Keratinocyte (primary cell): ENCODE measurements around the gene SLC12A5. TPM values are rescaled to one million over a fixed set of nuclear protein-coding genes. Genes with fewer than 3 reads are reported as not detected.

ENCODE experiments used
- DNase-seq: peaks from one replicate; pipeline ENCODE4 v3.0.0-alpha.2; 2011; ENCODE audit warnings: low read depth, missing footprints, low spot score
- FAIRE-seq: peaks from 2 replicates; lab custom pipeline; 2011; peaks lifted over from hg19 to GRCh38; lab: Jason Lieb, UNC
- H2AFZ ChIP-seq: 2 replicates; pipeline ENCODE4 v1.6.0; 2012; ENCODE audit warnings: low read length, control low read depth, inconsistent platforms; ENCODE audit not compliant: control insufficient read depth
- H3K27ac ChIP-seq: 2 replicates; pipeline ENCODE4 v1.5.1; 2011; ENCODE audit warnings: low read length; ENCODE audit not compliant: control insufficient read depth, insufficient read depth
- H3K27me3 ChIP-seq: 3 replicates; pipeline ENCODE4 v1.6.0; 2011; ENCODE audit warnings: low read length; ENCODE audit not compliant: control insufficient read depth, insufficient read depth; ENCODE audit errors: extremely low read depth
- H3K36me3 ChIP-seq, 2 experiments: 2 replicates in 1 of 2; 3 replicates in 1 of 2; pipeline ENCODE4 v1.5.1; 2011; ENCODE audit warnings: low read length in 2 of 2, mild to moderate bottlenecking in 1 of 2; ENCODE audit not compliant: control insufficient read depth in 2 of 2, insufficient read depth in 2 of 2; ENCODE audit errors: extremely low read depth in 1 of 2
- H3K4me1 ChIP-seq: 3 replicates; pipeline ENCODE4 v1.5.1; 2011; ENCODE audit warnings: low read length; ENCODE audit not compliant: control insufficient read depth, insufficient read depth; ENCODE audit errors: extremely low read depth
- H3K4me2 ChIP-seq: 3 replicates; pipeline ENCODE4 v1.6.0; 2011; ENCODE audit warnings: low read depth, low read length; ENCODE audit not compliant: control insufficient read depth, insufficient read depth; ENCODE audit errors: extremely low read depth
- H3K4me3 ChIP-seq, 3 experiments: fragments of 200-600 bp in 1 of 3; sonication (generic) in 1 of 3; 2 replicates in 2 of 3; 3 replicates in 1 of 3; pipeline ENCODE4 v1.5.1; 2011 to 2016; ENCODE audit warnings: low read length in 3 of 3, mild to moderate bottlenecking in 3 of 3, control low read depth in 2 of 3, inconsistent platforms in 1 of 3, low read depth in 1 of 3, mixed read lengths in 1 of 3, mixed run types in 1 of 3, moderate library complexity in 1 of 3; ENCODE audit not compliant: control insufficient read depth in 2 of 3, insufficient read depth in 2 of 3; ENCODE audit errors: extremely low read depth in 1 of 3
- H3K79me2 ChIP-seq: 2 replicates; pipeline ENCODE4 v1.6.0; 2012; ENCODE audit warnings: low read length; ENCODE audit not compliant: control insufficient read depth, insufficient read depth
- H3K9ac ChIP-seq: 3 replicates; pipeline ENCODE4 v1.6.0; 2011; ENCODE audit warnings: low read length; ENCODE audit not compliant: control insufficient read depth, insufficient read depth; ENCODE audit errors: extremely low read depth
- H3K9me1 ChIP-seq: 3 replicates; pipeline ENCODE4 v1.6.0; 2011; ENCODE audit warnings: low read length; ENCODE audit not compliant: control insufficient read depth, insufficient read depth; ENCODE audit errors: extremely low read depth
- H3K9me3 ChIP-seq: 2 replicates; pipeline ENCODE4 v1.5.1; 2012; ENCODE audit warnings: low read depth, low read length; ENCODE audit not compliant: control insufficient read depth
- H4K20me1 ChIP-seq: 3 replicates; pipeline ENCODE4 v1.6.0; 2011; ENCODE audit warnings: low read length; ENCODE audit not compliant: control insufficient read depth, insufficient read depth; ENCODE audit errors: extremely low read depth
- EZH2 ChIP-seq: IDR thresholded peaks from one replicate; pipeline ENCODE4 v1.6.1; 2012; ENCODE audit warnings: inconsistent platforms, mild to moderate bottlenecking, low read length, moderate library complexity
- dilution Hi-C: fragments of 300-500 bp; cut with MboI; formaldehyde crosslinking; loops from one replicate; pipeline ENCODE4 v1.7.0; 2020; ENCODE audit warnings: low sequenced_read_pairs; ENCODE audit not compliant: extremely low pct_ligation_motif_present
- polyA minus RNA-seq, 3 experiments: library from RNA; depleted of rRNA, polyadenylated mRNA; stranded (reverse); fragments of >200 nt; gene quantifications; 1 replicate in 1 of 3; 2 replicates in 1 of 3; 3 replicates in 1 of 3; pipeline ENCODE4 v1.2.3, GENCODE V29; 2011
- polyA plus RNA-seq, 5 experiments: library from polyadenylated mRNA; depleted of rRNA in 3 of 5; stranded (reverse) in 3 of 5; stranded (forward) in 1 of 5; unstranded in 1 of 5; fragments of >200 nt; gene quantifications; 1 replicate in 1 of 5; 2 replicates in 3 of 5; 3 replicates in 1 of 5; pipeline versions ENCODE4 v1.2.1 to v1.2.3, GENCODE V29; 2011 to 2012; ENCODE audit warnings: missing spikeins in 2 of 5, low read depth in 1 of 5, low replicate concordance in 1 of 5
- TF ChIP-seq, protein P1 (sequence below), 3 experiments: IDR thresholded peaks in 1 of 3; conservative IDR thresholded peaks in 1 of 3; optimal IDR thresholded peaks in 1 of 3; 2 replicates in 2 of 3; 3 replicates in 1 of 3; pipeline versions ENCODE3 to v1.5.1; 2011; ENCODE audit warnings: low read length in 3 of 3, mild to moderate bottlenecking in 3 of 3, moderate library complexity in 2 of 3, control low read depth in 1 of 3, inconsistent platforms in 1 of 3; ENCODE audit not compliant: insufficient read depth in 2 of 3; ENCODE audit errors: extremely low read depth in 1 of 3

SLC12A5 gene
- polyA plus RNA-seq: 0.42 to 1.0 TPM in 2 of 3 replicates, not detected in the other
- not detected for polyA plus RNA-seq (2011; ENCODE audit: low read depth)
- 1.2 and 1.7 TPM in 2 replicates for polyA plus RNA-seq (2011; cell fraction: cytosol; rRNA removed)
- 0.27 and 0.84 TPM in 2 replicates for polyA plus RNA-seq (2011; cell fraction: nucleus; rRNA removed)
- 2.0 TPM in 1 of 2 replicates, not detected in the other for polyA plus RNA-seq (2012; ENCODE audit: low replicate concordance)
- polyA minus RNA-seq: 0.29 TPM in 1 of 3 replicates, not detected in the others
- polyA minus RNA-seq (2011; cell fraction: cytosol; rRNA and poly(A)+ RNA removed): not detected
- 0.93 TPM in 1 of 2 replicates, not detected in the other for polyA minus RNA-seq (2011; cell fraction: nucleus; rRNA and poly(A)+ RNA removed)

DNA sequence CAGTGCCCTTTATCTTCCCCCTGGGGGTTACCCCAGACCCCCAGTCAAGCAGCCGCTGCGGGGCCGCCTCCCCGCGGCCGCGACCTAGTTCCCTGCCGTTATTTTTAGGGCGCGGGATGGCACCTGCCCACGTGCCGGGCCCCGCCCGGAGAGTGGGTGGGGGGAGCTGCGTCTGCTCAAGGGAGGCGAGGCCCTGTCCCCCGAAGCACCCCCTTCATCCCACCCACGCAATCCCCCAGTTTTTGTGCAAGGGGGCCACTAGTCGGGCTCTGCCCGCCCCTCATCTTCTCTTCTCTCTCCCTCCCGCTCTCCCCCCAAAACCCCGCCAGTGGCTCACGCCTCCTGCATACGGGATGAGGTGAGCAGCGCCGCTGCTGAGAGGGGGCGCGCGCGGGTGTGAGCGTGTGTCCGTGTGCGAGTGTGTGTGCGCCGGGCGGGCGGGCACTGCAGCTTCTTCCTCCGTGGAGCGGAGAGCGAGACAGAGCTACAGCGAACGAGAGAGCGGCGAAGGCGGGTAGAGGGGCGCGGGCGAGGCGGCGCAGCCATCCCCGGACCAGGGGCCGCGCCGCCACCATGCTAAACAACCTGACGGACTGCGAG is at the start of gene SLC12A5:
SLC12A5 (plus strand) TSS at position 444 of the 600 bp plus-strand sequence; CDS start at position 574, 130 bp downstream.
- Histone ChIP-seq H3K9me3 (no peaks in the 10 kb centered on the region), H3K9me1 (no peaks in the 10 kb centered on the region), H3K4me2 (no peak within 1 kb of the TSS), H4K20me1 (no peaks in the 10 kb centered on the region), H3K4me3 (no peak within 1 kb of the TSS), H3K36me3 (no peaks in the 10 kb centered on the region), H3K27ac (no peak within 1 kb of the TSS), H2AFZ (no peak within 1 kb of the TSS), H3K9ac (no peak within 1 kb of the TSS), H3K27me3 (peaks cover 77% of the 10 kb centered on the region), H3K4me1 (no peaks in the 10 kb centered on the region), H3K79me2 (no peaks in the 10 kb centered on the region)
- TF ChIP-seq, protein P1, sequence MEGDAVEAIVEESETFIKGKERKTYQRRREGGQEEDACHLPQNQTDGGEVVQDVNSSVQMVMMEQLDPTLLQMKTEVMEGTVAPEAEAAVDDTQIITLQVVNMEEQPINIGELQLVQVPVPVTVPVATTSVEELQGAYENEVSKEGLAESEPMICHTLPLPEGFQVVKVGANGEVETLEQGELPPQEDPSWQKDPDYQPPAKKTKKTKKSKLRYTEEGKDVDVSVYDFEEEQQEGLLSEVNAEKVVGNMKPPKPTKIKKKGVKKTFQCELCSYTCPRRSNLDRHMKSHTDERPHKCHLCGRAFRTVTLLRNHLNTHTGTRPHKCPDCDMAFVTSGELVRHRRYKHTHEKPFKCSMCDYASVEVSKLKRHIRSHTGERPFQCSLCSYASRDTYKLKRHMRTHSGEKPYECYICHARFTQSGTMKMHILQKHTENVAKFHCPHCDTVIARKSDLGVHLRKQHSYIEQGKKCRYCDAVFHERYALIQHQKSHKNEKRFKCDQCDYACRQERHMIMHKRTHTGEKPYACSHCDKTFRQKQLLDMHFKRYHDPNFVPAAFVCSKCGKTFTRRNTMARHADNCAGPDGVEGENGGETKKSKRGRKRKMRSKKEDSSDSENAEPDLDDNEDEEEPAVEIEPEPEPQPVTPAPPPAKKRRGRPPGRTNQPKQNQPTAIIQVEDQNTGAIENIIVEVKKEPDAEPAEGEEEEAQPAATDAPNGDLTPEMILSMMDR (optimal IDR thresholded peaks at IDR 0.05 in 1 of 3, IDR thresholded peaks at IDR 0.05 in 1 of 3, conservative IDR thresholded peaks at IDR 0.05 in 1 of 3; ENCODE audit: extremely low read depth in 1 of 3, insufficient read depth in 2 of 3, low read length in 3 of 3): no peak
- no peak for TF ChIP-seq EZH2
- no peak for FAIRE-seq
- dilution Hi-C loops: no loop called here
- no peak for DNase-seq

GRCh38 chr20:45981261-45981660 is 47.8 kb upstream of the SLC12A5 start:
- dilution Hi-C loops: no loop called here
- FAIRE-seq (no peak), DNase-seq (no peak)
- TF ChIP-seq, protein P1 (optimal IDR thresholded peaks at IDR 0.05 in 1 of 3, IDR thresholded peaks at IDR 0.05 in 1 of 3, conservative IDR thresholded peaks at IDR 0.05 in 1 of 3; ENCODE audit: extremely low read depth in 1 of 3, insufficient read depth in 2 of 3, low read length in 3 of 3): no peak
- no peak for TF ChIP-seq EZH2
- Histone ChIP-seq H4K20me1 (no peaks in the 10 kb centered on the region), H3K9me1 (no peaks in the 10 kb centered on the region), H3K79me2 (no peaks in the 10 kb centered on the region), H3K4me3 (no peak overlapping the region), H3K4me2 (no peak overlapping the region), H3K27ac (no peak overlapping the region), H3K9ac (no peak overlapping the region), H3K36me3 (no peaks in the 10 kb centered on the region), H3K9me3 (no peaks in the 10 kb centered on the region), H3K4me1 (no peaks in the 10 kb centered on the region), H2AFZ (no peak overlapping the region), H3K27me3 (no peaks in the 10 kb centered on the region)
